ENCODE measurements around the gene ARID3C. TPM values are rescaled to one million over a fixed set of nuclear protein-coding genes. Genes with fewer than 3 reads are reported as not detected.

Gene ARID3C
- total RNA-seq, 1 donor from 2014 or later, result 0.14 TPM

- Mint-ChIP-seq H3K36me3 (ENCODE audit: low read depth) (peaks cover 20% of the 10 kb centered on the region), H3K27me3 (peaks cover 53% of the 10 kb centered on the region), H3K27ac (no peak overlapping the region), H3K9me3 (no peaks in the 10 kb centered on the region), H3K4me1 (peaks cover 23% of the 10 kb centered on the region), H3K4me3 (peak overlapping the region; percentile 77)
- DNase-seq, result no peak
- intact Hi-C loops (cut with micrococcal nuclease), result no loop called here
These were observed 584 bp upstream of the ARID3C start for GRCh38 chr9:34629491-34629808.

DNA sequence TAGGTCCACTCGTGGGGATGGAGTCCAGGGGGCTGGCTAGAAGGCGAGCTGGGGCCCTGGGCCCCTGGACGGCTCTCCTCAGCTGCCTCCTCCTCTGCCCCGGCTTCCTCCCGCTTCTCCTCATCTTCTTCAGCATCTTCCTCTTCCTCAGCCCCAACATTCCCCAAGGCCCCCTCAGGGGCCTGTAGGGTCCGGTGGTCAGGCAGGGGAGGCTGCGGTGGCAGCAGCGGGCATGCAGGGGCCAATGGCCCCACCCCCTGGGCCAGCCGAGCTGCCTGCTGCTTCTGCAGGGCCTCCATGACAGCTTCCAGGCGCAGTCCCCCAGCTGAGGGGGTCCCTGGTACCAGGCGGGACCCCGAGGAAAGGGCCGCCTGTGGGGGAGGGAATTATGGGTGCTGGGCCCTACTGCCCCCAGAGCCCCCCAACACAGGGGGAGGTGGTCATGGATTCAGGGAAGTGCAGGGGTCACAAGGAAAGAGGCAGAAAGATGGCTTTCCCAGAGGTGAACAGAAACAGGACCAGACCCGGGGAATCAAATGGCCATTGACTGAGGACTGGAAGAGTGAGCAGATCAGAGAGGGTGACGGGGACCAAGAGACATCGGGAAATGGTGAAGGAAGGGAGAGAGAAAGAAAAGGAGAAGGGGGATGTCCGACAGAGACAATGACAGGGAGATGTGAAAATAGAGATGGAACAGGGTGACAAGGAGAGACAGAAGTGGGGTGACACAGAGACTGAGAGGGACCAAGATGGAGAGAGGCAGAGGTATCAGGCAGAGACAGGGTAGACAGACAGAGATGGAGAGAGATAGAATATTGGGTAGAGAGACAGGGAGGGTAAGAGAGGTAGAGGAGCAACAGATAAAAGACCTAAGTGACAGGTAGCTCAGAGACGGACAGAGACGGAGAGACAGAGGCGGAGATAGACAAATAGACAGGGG is 880 bp downstream of the ARID3C start:
- H3K4me3 Mint-ChIP-seq, result peak overlapping the region; percentile 83
- peaks cover 12% of the 10 kb centered on the region for H3K36me3 Mint-ChIP-seq (ENCODE audit: low read depth)
- peaks cover 22% of the 10 kb centered on the region for H3K4me1 Mint-ChIP-seq
- no peak overlapping the region for H3K27ac Mint-ChIP-seq
- peaks cover 63% of the 10 kb centered on the region for H3K27me3 Mint-ChIP-seq
- DNase-seq, result no peak
- no peaks in the 10 kb centered on the region for H3K9me3 Mint-ChIP-seq
- intact Hi-C loops (cut with micrococcal nuclease), result no loop called here

DNA sequence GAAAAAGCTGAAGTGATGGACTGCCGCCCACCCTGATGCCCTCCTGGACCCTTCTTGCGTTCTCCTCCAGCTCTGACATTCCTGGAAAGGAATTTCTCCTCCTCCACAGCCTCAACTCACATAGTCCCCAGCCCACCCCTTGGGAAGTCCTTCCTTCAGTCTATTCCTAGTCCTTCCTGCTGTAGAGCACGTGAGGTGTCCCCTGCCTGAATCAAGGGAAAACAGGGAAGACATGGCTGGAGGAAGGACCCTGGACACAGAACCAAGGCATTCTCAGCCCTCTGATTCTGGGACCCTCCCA is 3.7 kb downstream of the ARID3C start:
- Mint-ChIP-seq H3K27me3 (peaks cover 72% of the 10 kb centered on the region), H3K4me3 (no peak overlapping the region), H3K4me1 (peaks cover 20% of the 10 kb centered on the region), H3K27ac (no peak overlapping the region), H3K36me3 (ENCODE audit: low read depth) (peaks cover 4% of the 10 kb centered on the region), H3K9me3 (no peaks in the 10 kb centered on the region)
- intact Hi-C loops (cut with micrococcal nuclease), result no loop called here
- DNase-seq, result no peak

DNA sequence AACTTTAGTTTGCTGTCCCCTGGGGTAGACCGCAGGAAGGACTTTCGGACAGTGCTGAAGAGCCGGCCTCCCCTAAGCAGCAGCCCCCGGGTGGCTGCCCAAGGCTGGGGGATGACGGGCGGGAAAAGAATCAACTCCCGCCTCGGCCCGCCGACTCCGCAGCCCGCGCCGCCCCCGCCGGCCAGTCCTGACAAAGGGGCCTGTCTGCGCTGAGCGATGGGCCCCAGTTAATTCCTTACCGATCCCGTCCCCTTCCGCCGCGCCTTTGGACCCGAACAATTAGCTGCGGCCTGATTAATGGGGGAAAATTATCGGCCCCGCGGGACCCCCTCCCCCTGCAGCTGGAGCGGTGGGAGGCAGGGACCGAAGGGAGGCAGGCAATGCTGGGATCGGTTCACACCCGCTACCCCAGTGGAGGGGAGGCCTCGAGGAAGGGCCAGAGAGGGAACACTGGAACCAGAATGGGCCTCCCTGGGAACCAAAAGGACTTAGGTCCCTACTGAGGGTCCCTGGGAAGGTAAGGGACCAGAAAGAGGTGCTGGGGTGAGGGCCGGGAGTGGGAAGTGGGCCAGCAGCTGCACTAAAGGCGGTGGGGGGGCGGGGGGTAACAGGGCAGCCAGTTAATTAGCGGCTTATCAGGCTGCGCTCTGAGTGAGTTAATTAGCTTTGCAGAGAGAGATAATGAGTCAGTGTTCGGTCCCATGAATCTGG is 4.2 kb downstream of the ARID3C start:
- H3K27me3 Mint-ChIP-seq, result peaks cover 67% of the 10 kb centered on the region
- no peak overlapping the region for H3K27ac Mint-ChIP-seq
- intact Hi-C loops (cut with micrococcal nuclease), result no loop called here
- H3K4me1 Mint-ChIP-seq, result peaks cover 22% of the 10 kb centered on the region
- H3K36me3 Mint-ChIP-seq (ENCODE audit: low read depth), result peaks cover 4% of the 10 kb centered on the region
- H3K9me3 Mint-ChIP-seq, result no peaks in the 10 kb centered on the region
- H3K4me3 Mint-ChIP-seq, result no peak overlapping the region
- DNase-seq, result no peak

DNA sequence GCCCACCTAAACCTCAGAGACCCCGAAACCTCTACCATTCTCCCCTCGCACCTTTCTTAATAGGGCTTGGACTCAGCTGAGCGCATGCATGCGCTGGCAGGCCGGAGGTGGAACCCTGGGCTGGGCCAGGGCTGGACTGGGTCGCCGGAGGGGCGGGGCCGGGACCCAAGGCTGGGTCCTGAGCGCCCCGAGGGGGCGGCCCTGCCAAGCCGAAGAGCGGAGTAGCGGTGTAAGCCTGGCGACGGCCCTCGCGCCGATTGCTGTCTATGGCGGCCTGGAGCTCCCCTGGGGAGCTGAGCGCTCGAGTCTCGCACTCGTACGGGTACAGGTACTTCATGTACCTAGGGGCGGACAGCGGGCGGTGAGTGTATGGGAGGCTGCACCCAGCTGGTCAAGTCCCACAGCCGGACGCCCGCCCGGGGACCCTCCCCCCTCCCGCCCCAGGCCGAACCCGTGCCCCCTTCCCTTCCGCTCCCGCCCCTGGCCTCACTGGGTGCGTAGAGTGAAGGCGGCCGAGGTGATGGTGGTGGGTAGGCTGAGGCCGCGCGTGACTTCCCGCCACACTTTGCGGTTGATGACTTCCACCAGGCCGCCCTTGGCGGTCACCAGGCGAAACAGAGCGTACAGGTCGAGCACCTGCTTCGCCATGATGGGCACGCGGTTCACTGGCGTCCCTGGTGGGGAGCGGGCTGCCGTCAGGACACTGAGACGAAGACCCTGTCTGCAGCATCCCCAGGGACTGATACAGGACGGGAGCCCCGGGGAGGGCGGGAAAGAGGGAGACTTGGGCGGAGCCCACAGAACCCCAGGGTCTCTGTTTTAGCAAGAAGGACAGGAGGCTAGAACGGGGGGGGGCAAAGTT is 5.3 kb downstream of the ARID3C start:
- Mint-ChIP-seq H3K4me1 (peaks cover 26% of the 10 kb centered on the region), H3K4me3 (no peak overlapping the region), H3K27ac (no peak overlapping the region), H3K27me3 (peaks cover 60% of the 10 kb centered on the region), H3K36me3 (ENCODE audit: low read depth) (peaks cover 4% of the 10 kb centered on the region), H3K9me3 (no peaks in the 10 kb centered on the region)
- no peak for DNase-seq
- intact Hi-C loops (cut with micrococcal nuclease), result no loop called here

DNA sequence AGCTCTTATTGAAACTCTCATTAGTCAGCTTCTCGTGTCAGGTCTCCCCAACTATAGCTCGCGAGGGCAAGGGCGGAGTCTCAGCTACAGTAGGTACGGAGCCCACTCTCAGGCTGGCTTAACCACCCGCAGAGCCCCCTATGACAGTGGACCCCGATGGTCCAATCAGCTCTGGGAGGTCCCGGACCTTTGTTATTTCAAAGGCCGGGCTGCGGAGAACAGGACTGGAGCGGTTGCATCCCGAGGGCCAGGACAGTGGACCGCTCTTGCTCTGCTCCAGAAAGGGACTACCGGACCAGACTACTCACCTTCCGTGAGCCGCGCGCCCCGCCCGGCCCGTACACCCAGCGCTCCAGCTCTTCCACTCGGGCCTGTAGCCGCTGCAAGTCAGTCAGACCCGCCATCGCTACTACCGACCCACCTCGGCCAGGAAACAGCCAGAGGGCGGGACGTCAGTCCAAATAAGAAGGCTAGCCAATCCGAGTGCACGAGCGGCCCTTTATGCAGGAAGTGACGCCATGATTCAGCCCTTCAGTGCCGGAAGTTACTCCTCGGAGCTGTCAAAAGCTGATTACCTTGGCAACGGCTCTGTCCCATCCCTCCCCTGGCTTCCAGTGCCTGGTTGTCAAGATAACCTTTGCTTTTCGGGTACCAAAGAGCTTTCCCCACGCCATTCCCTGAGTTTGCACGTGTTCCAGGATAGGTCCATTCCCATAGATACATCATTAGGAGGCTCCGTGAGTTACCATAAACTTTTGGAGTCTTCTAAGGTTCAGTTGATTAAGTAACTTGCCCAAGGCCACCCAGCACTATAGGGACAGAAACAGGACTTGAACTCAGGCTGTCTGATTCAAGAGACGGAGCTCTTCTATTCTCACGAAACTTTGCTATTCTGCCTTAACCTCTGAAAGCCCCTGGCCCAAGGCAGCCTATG is 8.5 kb downstream of the ARID3C start, which contains the start of gene DCTN3:
DCTN3 (minus strand) TSS at position 435 of the 934 bp plus-strand sequence; CDS start at position 404, 31 bp downstream.
- intact Hi-C loops (cut with micrococcal nuclease), result loop anchor here (1.0 kb wide), 2 partner anchors 8 to 14 kb away; partner anchors contain the start of gene RPP25L
- Mint-ChIP-seq H3K27me3 (peaks cover 31% of the 10 kb centered on the region), H3K4me3 (peak within 1 kb of the TSS; percentile 90), H3K9me3 (no peaks in the 10 kb centered on the region), H3K36me3 (ENCODE audit: low read depth) (peaks cover 13% of the 10 kb centered on the region), H3K4me1 (peaks cover 20% of the 10 kb centered on the region), H3K27ac (peak within 1 kb of the TSS; percentile 84)
- DNase-seq, result peak; percentile 97

- H3K27ac Mint-ChIP-seq, result no peak overlapping the region
- no peaks in the 10 kb centered on the region for H3K27me3 Mint-ChIP-seq
- no peak overlapping the region for H3K4me3 Mint-ChIP-seq
- H3K9me3 Mint-ChIP-seq, result no peaks in the 10 kb centered on the region
- peaks cover 24% of the 10 kb centered on the region for H3K36me3 Mint-ChIP-seq (ENCODE audit: low read depth)
- no peak for DNase-seq
- intact Hi-C loops (cut with micrococcal nuclease), result no loop called here
- H3K4me1 Mint-ChIP-seq, result peaks cover 34% of the 10 kb centered on the region
These were observed 13.7 kb downstream of the ARID3C start for GRCh38 chr9:34615132-34615531.

GRCh38 chr9:34612788-34613390 is 16.0 kb downstream of the ARID3C start:
- DNase-seq, result peak; percentile 92
- Mint-ChIP-seq H3K4me1 (peaks cover 21% of the 10 kb centered on the region), H3K9me3 (no peaks in the 10 kb centered on the region), H3K4me3 (peak overlapping the region; percentile 96), H3K27me3 (no peaks in the 10 kb centered on the region), H3K36me3 (ENCODE audit: low read depth) (peaks cover 24% of the 10 kb centered on the region), H3K27ac (peak overlapping the region; percentile 97)
- intact Hi-C loops (cut with micrococcal nuclease), result loop anchor here (1.0 to 5.0 kb wide), 7 partner anchors 7 to 486 kb away; partner anchors contain the start of genes DCAF12, DCTN3, DNAI1 and FAM219A

DNA sequence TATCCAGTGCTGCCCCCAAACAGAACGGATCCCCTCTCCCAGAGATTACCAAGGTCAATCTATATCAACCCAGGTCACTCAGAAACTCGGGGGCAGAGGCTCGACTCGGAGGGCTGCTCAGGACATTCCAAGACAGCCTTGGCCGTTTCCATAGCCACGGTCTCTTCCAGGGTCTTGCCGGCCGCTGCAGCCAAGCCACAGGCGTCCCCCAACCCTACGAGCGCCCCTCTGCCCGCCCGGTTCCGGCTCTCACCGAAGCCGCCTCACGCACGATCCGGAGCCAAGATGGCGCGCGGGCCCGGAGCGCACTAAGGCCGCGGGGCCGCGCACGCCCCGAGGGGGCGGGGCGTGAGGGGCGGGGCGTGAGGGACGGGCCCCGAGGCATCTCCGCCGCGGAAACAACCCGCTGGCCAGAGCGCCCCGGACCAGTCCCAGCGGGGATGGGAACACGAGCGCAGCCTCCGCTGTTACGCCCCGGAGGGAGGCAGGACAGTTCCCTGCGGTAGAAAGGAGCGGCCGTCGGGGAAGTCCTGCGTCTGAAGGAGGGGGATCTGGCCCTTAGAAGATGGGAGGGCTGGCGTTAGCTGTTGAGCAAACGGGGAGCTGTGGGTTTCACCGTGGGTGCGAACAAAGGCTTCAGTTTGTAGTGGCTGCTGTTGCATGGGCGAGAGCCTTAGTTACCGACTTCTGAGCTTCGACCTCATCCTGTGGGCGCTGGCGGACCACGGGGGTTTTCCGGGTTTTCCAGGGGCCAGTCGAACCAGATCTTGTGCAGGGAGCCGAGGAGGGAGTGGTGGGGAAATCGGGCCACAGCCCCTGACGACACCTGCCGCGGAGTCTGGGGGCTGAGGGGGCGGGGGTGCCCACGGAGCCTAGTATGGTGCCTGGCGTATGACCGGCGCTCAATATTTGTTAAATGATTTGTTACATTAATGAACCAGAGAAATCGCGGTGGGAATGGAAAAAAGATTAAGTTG is 16.8 kb downstream of the ARID3C start, which contains the start of gene RPP25L:
RPP25L (minus strand) TSS at position 287 of the 977 bp plus-strand sequence. CDS start 801 bp downstream, outside the sequence.
- intact Hi-C loops (cut with micrococcal nuclease), result loop anchor here (1.0 to 5.0 kb wide), 7 partner anchors 8 to 485 kb away; partner anchors contain the start of genes DCAF12, DCTN3, DNAI1 and FAM219A
- peaks cover 21% of the 10 kb centered on the region for H3K4me1 Mint-ChIP-seq

GRCh38 chr9:34611251-34611810 is 17.5 kb downstream of the ARID3C start:
- DNase-seq, result peak; percentile 70
- Mint-ChIP-seq H3K27me3 (no peaks in the 10 kb centered on the region), H3K4me3 (peak overlapping the region; percentile 96), H3K4me1 (peaks cover 21% of the 10 kb centered on the region), H3K27ac (peak overlapping the region; percentile 97), H3K9me3 (no peaks in the 10 kb centered on the region), H3K36me3 (ENCODE audit: low read depth) (peaks cover 22% of the 10 kb centered on the region)
- intact Hi-C loops (cut with micrococcal nuclease), result loop anchor here (5.0 kb wide), 2 partner anchors 91 to 484 kb away; partner anchors contain the start of gene DCAF12

More for the DNA sequence above, 16.8 kb downstream of the ARID3C start, which contains the start of gene RPP25L:
- Mint-ChIP-seq H3K4me3 (peak within 1 kb of the TSS; percentile 96), H3K27me3 (no peaks in the 10 kb centered on the region), H3K27ac (peak within 1 kb of the TSS; percentile 97), H3K9me3 (no peaks in the 10 kb centered on the region), H3K36me3 (ENCODE audit: low read depth) (peaks cover 24% of the 10 kb centered on the region)
- DNase-seq, result peak; percentile 97

All from activated CD4-positive, alpha-beta T cell treated with anti-CD3 and anti-CD28 coated beads, Interleukin-2, amount 10 ng/mL, durations not matched to agents 24 days and 14 days (primary cell).